Renal cortical epithelial cell (primary cell): Measurements from ENCODE around the gene C2orf78. TPM values are rescaled to one million over a fixed set of nuclear protein-coding genes. Genes with fewer than 3 reads are reported as not detected.

Source experiments
- DNase-seq: peaks from one replicate; pipeline ENCODE4 v3.0.0-alpha.2; 2011; ENCODE audit warnings: low read depth
- total RNA-seq: library from RNA; depleted of rRNA; stranded (reverse); fragments of >200 nt; gene quantifications from 2 replicates; pipeline ENCODE4 v1.2.3, GENCODE V29; 2014

C2orf78 gene
- total RNA-seq, 1 donor from 2014 or later, result not detected

GRCh38 chr2:73838889-73839534 is 55.0 kb downstream of the C2orf78 start:
- no peak for DNase-seq

GRCh38 chr2:73839653-73840411 is 55.8 kb downstream of the C2orf78 start:
- DNase-seq, result no peak

- no peak for DNase-seq
Observed at GRCh38 chr2:73841912-73842738, 58.1 kb downstream of the C2orf78 start.

GRCh38 chr2:73842739-73843019 is 58.7 kb downstream of the C2orf78 start:
- no peak for DNase-seq

GRCh38 chr2:73844087-73844486 is 60.1 kb downstream of the C2orf78 start:
- DNase-seq, result no peak

GRCh38 chr2:73850009-73850408 is 66.0 kb downstream of the C2orf78 start:
- no peak for DNase-seq

GRCh38 chr2:73851274-73851673 is 67.3 kb downstream of the C2orf78 start:
- peak; percentile 25 for DNase-seq

- DNase-seq, result peak; percentile 52
Observed at GRCh38 chr2:73852020-73852419, 68.0 kb downstream of the C2orf78 start.

- DNase-seq, result no peak
Observed at GRCh38 chr2:73855526-73855925, 71.5 kb downstream of the C2orf78 start.

- peak; percentile 70 for DNase-seq
Observed at GRCh38 chr2:73856214-73856613, 72.2 kb downstream of the C2orf78 start.

- DNase-seq, result peak; percentile 81
Observed at GRCh38 chr2:73859721-73860586, 76.0 kb downstream of the C2orf78 start.

GRCh38 chr2:73862987-73863386 is 79.0 kb downstream of the C2orf78 start:
- no peak for DNase-seq

Other genes starting within 250 kb of the C2orf78 start
- gene NAT8, start 141.8 kb upstream of the C2orf78 start, total RNA-seq, result 0.69 and 14.4 TPM in 2 replicates
- gene TPRKB, start 46.8 kb upstream of the C2orf78 start, total RNA-seq, result 23.4 and 53.3 TPM in 2 replicates
- 23.5 and 40.5 TPM in 2 replicates for gene DUSP11, start 4.1 kb upstream of the C2orf78 start, total RNA-seq
- gene STAMBP, start 44.8 kb downstream of the C2orf78 start, total RNA-seq, result 36.5 and 61.9 TPM in 2 replicates
- 0.15 TPM in 1 of 2 replicates, not detected in the other for gene ACTG2, start 108.8 kb downstream of the C2orf78 start, total RNA-seq
- 26.9 and 71.4 TPM in 2 replicates for gene DGUOK, start 142.7 kb downstream of the C2orf78 start, total RNA-seq
- 3.6 and 8.7 TPM in 2 replicates for gene TET3, start 200.7 kb downstream of the C2orf78 start, total RNA-seq